Natural killer cell (primary cell): ENCODE measurements around the gene VCAN. TPM values are rescaled to one million over a fixed set of nuclear protein-coding genes. Genes with fewer than 3 reads are reported as not detected.
A peak's percentile ranks its signal among the peaks of the same experiment; 100 is the strongest.

Experiments
- ATAC-seq, 3 donors: fragments of 150-1000 bp in 2 of 3; fragments of 200-7000 bp in 1 of 3; cut with Tn5 transposase; 1 replicate in 1 of 3; 2 replicates in 2 of 3; pipeline ENCODE4 v1.10.0; 2021; ENCODE audit warnings: mild to moderate bottlenecking in 2 of 3, moderate library complexity in 2 of 3
- DNase-seq, 2 donors: peaks; one replicate each; pipeline versions ENCODE4 v3.0.0 to v3.0.0-alpha.2; 2013 to 2021; ENCODE audit warnings: mixed read lengths in 1 of 2
- H3K27ac ChIP-seq: one replicate; pipeline ENCODE4 v1.5.1; 2013; ENCODE audit warnings: mild to moderate bottlenecking, low read length
- H3K27me3 ChIP-seq: one replicate; pipeline ENCODE4 v1.6.1; 2013; ENCODE audit warnings: low read length; ENCODE audit not compliant: control insufficient read depth, insufficient read depth
- H3K36me3 ChIP-seq: one replicate; pipeline ENCODE4 v1.6.1; 2013; ENCODE audit warnings: low read length; ENCODE audit not compliant: control insufficient read depth, insufficient read depth
- H3K4me1 ChIP-seq: one replicate; pipeline ENCODE4 v1.6.1; 2013; ENCODE audit warnings: low read length; ENCODE audit not compliant: control insufficient read depth, insufficient read depth
- H3K4me3 ChIP-seq: one replicate; pipeline ENCODE4 v1.5.1; 2013; ENCODE audit warnings: low read length
- H3K9me3 ChIP-seq: one replicate; pipeline ENCODE4 v1.6.1; 2013; ENCODE audit warnings: low read length; ENCODE audit not compliant: control insufficient read depth, insufficient read depth
- H3K27ac Mint-ChIP-seq, 2 donors: one replicate each; pipeline ENCODE4 v1.8.0; 2022; ENCODE audit warnings: mild to moderate bottlenecking in 2 of 2, mixed read lengths in 2 of 2, moderate library complexity in 1 of 2
- H3K27me3 Mint-ChIP-seq, 2 donors: one replicate each; pipeline ENCODE4 v1.8.0; 2022; ENCODE audit warnings: low read depth in 2 of 2, mixed read lengths in 2 of 2
- H3K36me3 Mint-ChIP-seq: one replicate; pipeline ENCODE4 v1.8.0; 2022; ENCODE audit warnings: mixed read lengths
- H3K4me1 Mint-ChIP-seq, 2 donors: one replicate each; pipeline ENCODE4 v1.8.0; 2022; ENCODE audit warnings: mixed read lengths in 2 of 2
- H3K4me3 Mint-ChIP-seq: one replicate; pipeline ENCODE4 v1.8.0; 2022; ENCODE audit warnings: mild to moderate bottlenecking, moderate library complexity, mixed read lengths
- H3K9me3 Mint-ChIP-seq, 2 donors: one replicate each; pipeline ENCODE4 v1.8.0; 2022; ENCODE audit warnings: mixed read lengths in 2 of 2
- CTCF ChIP-seq: fragments of 200-600 bp; IDR thresholded peaks from one replicate; pipeline ENCODE4 v1.8.0; 2022; ENCODE audit warnings: antibody characterized with exemption
- WGBS: methylation state at CpG from one replicate; pipeline ENCODE4 v1.1.7; 2013; ENCODE audit warnings: missing lambda C conversion rate; ENCODE audit not compliant: insufficient coverage; 5-methylcytosine and 5-hydroxymethylcytosine counted together
- intact Hi-C: fragments of 100-400 bp; cut with micrococcal nuclease; formaldehyde crosslinking; loops from one replicate; pipeline ENCODE4 v1.14.2; 2022
- total RNA-seq, 4 donors: library from RNA; stranded (reverse); fragments of 120-200 nt in 1 of 4; gene quantifications; one replicate each; pipeline versions ENCODE4 v1.2.3 to v1.2.4, GENCODE V29; 2013 to 2022

Gene VCAN
- total RNA-seq, 3 donors from 2014 or later (not counting 1 experiment from before 2014, with no cell fraction given) = 2.3 to 60.1 (median 28.4) TPM

- peaks cover 9% of the 10 kb centered on the region for H3K4me1 ChIP-seq
- WGBS = 71% methylated on average over 6 of the region's 9 CpGs
- H3K9me3 Mint-ChIP-seq = peaks cover 3% of the 10 kb centered on the region in 2 donors
- no peak overlapping the region for H3K27ac ChIP-seq
- DNase-seq (no peak), ATAC-seq (no peak)
- H3K27me3 ChIP-seq = peaks cover 25% of the 10 kb centered on the region
- intact Hi-C loops = no loop called here
- no peaks in the 10 kb centered on the region for H3K36me3 ChIP-seq
- no peak for TF ChIP-seq CTCF
- peaks cover 7% of the 10 kb centered on the region in 2 donors for H3K4me1 Mint-ChIP-seq
- no peak overlapping the region for H3K4me3 ChIP-seq
- no peak overlapping the region for H3K27ac Mint-ChIP-seq
- no peaks in the 10 kb centered on the region for H3K9me3 ChIP-seq
- H3K27me3 Mint-ChIP-seq = peaks cover 23 to 55% of the 10 kb centered on the region in 2 donors
- H3K4me3 Mint-ChIP-seq = no peak overlapping the region
- H3K36me3 Mint-ChIP-seq = no peaks in the 10 kb centered on the region
Measured at GRCh38 chr5:83467371-83468035, 4.0 kb upstream of the VCAN start.

- peaks cover 31 to 63% of the 10 kb centered on the region in 2 donors for H3K27me3 Mint-ChIP-seq
- no peaks in the 10 kb centered on the region for H3K36me3 Mint-ChIP-seq
- peaks cover 21 to 22% of the 10 kb centered on the region in 2 donors for H3K4me1 Mint-ChIP-seq
- H3K9me3 Mint-ChIP-seq = peaks cover 0 to under 1% of the 10 kb centered on the region in 2 donors
- intact Hi-C loops = loop anchor here (1.0 kb wide), 1 partner anchor 35 kb away; no protein-coding TSS in a partner anchor
- no peak overlapping the region for H3K27ac Mint-ChIP-seq
- Histone ChIP-seq H3K9me3 (no peaks in the 10 kb centered on the region), H3K4me1 (peaks cover 24% of the 10 kb centered on the region), H3K27ac (no peak overlapping the region), H3K27me3 (peaks cover 37% of the 10 kb centered on the region), H3K36me3 (no peaks in the 10 kb centered on the region), H3K4me3 (no peak overlapping the region)
- DNase-seq (no peak), ATAC-seq (no peak)
- no peak overlapping the region for H3K4me3 Mint-ChIP-seq
- TF ChIP-seq CTCF = no peak
Measured at GRCh38 chr5:83469075-83469474, 2.5 kb upstream of the VCAN start.

- ATAC-seq (no peak), DNase-seq (no peak)
- no peak for TF ChIP-seq CTCF
- Mint-ChIP-seq H3K4me3 (peak overlapping the region; percentile 26), H3K9me3 (no peaks in the 10 kb centered on the region), H3K36me3 (no peaks in the 10 kb centered on the region), H3K27ac (no peak overlapping the region), H3K27me3 (peaks cover 44 to 69% of the 10 kb centered on the region in 2 donors), H3K4me1 (peaks cover 25 to 30% of the 10 kb centered on the region in 2 donors)
- Histone ChIP-seq H3K27ac (no peak overlapping the region), H3K27me3 (peaks cover 46% of the 10 kb centered on the region), H3K36me3 (no peaks in the 10 kb centered on the region), H3K4me1 (peaks cover 31% of the 10 kb centered on the region), H3K4me3 (no peak overlapping the region), H3K9me3 (no peaks in the 10 kb centered on the region)
- WGBS = 13% methylated on average over 15 of the region's 15 CpGs
- intact Hi-C loops = no loop called here
Measured at GRCh38 chr5:83470526-83471404, 779 bp upstream of the VCAN start.
